ENCODE results near the gene TMTC2. TPM values are rescaled to one million over a fixed set of nuclear protein-coding genes. Genes with fewer than 3 reads are reported as not detected.

Gene TMTC2
- total and polyA plus RNA-seq, 2 donors (not counting 1 experiment from before 2014, with no cell fraction given) = 2.4 to 3.2 TPM

DNA sequence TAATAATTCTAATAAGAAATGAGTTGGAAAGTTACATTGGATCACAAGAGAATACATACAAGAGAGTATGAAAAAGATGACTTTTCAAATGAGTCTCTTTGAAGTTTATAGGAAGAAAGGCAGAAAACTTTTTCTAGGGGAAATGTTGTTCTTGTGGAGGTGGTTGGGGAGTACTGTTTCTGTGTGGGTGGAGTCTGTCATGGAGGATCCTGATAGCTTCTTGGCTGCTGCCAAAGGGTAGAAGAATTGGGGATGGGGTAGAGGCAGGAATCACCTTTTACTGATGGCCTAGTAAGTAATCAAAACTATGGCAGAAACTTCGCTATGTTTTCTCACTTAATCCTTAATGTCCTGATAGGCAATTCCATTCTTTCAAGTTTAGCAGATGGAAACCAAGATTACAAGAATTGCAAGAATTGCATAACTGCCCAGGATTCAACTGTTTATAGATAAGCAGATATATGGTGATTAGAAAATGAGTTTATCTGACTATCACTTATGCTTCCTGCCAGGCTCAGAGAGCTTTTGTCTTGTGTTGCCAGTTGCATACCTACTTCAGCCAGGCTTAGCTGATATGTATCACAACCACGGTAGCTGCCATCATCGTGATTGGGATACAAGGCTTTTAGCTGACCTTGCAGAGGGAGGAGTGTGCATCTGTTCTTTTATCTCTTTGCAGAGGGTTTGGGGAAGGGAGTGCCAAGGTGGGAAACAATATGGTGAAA, 463.9 kb downstream of the TMTC2 start:
- H3K4me3 ChIP-seq (ENCODE audit: control extremely low read depth in 1 of 5, extremely low read depth in 1 of 5, insufficient read depth in 1 of 5, low read depth in 2 of 5, low read length in 4 of 5) = no peak overlapping the region
- POLR2A ChIA-PET = no interaction called here
- H3K9me3 ChIP-seq (ENCODE audit: control extremely low read depth in 1 of 3, control insufficient read depth in 2 of 3, insufficient read depth in 1 of 3, low read length in 2 of 3) = peaks cover 0 to 1% (median 0%) of the 10 kb centered on the region in 3 donors
- Mint-ChIP-seq H3K4me1 (no peaks in the 10 kb centered on the region), H3K9me3 (ENCODE audit: insufficient read depth) (no peaks in the 10 kb centered on the region), H3K27me3 (no peaks in the 10 kb centered on the region), H3K27ac (no peak overlapping the region), H3K4me3 (no peak overlapping the region)
- H2AFZ ChIP-seq (ENCODE audit: insufficient read depth, low read depth, low read length, poor library complexity, severe bottlenecking) = no peak overlapping the region
- no peak overlapping the region for H3K9ac ChIP-seq (ENCODE audit: low read length)
- no peak overlapping the region for H3K4me2 ChIP-seq (replicated peaks; ENCODE audit: low read depth, low read length, poor library complexity, severe bottlenecking)
- no peak overlapping the region for H3K27ac ChIP-seq (ENCODE audit: low read length in 2 of 2)
- WGBS (ENCODE audit: insufficient coverage) = no CpG with 5 or more reads among the region's 3 CpGs
- no peaks in the 10 kb centered on the region for H3K79me2 ChIP-seq (ENCODE audit: control insufficient read depth, insufficient read depth, low read length)
- CTCF ChIA-PET = no interaction called here
- TF ChIP-seq, protein P1, sequence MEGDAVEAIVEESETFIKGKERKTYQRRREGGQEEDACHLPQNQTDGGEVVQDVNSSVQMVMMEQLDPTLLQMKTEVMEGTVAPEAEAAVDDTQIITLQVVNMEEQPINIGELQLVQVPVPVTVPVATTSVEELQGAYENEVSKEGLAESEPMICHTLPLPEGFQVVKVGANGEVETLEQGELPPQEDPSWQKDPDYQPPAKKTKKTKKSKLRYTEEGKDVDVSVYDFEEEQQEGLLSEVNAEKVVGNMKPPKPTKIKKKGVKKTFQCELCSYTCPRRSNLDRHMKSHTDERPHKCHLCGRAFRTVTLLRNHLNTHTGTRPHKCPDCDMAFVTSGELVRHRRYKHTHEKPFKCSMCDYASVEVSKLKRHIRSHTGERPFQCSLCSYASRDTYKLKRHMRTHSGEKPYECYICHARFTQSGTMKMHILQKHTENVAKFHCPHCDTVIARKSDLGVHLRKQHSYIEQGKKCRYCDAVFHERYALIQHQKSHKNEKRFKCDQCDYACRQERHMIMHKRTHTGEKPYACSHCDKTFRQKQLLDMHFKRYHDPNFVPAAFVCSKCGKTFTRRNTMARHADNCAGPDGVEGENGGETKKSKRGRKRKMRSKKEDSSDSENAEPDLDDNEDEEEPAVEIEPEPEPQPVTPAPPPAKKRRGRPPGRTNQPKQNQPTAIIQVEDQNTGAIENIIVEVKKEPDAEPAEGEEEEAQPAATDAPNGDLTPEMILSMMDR (IDR thresholded peaks at IDR 0.05) = no peak
- TF ChIP-seq EZH2 (IDR thresholded peaks at IDR 0.05; ENCODE audit: borderline replicate concordance, insufficient read depth, low read depth, low read length, poor library complexity, severe bottlenecking) = no peak
- no peaks in the 10 kb centered on the region for H3K27me3 ChIP-seq (replicated peaks in 1 of 4; ENCODE audit: control extremely low read depth in 1 of 4, control insufficient read depth in 3 of 4, insufficient read depth in 4 of 4, low read length in 3 of 4)
- no peaks in the 10 kb centered on the region for H4K20me1 ChIP-seq (ENCODE audit: control insufficient read depth, insufficient read depth, low read length, poor library complexity, severe bottlenecking)
- ATAC-seq (ENCODE audit: low read depth) (no peak), DNase-seq (no peak)
- no peaks in the 10 kb centered on the region for H3K4me1 ChIP-seq (ENCODE audit: control insufficient read depth in 2 of 2, insufficient read depth in 2 of 2, low read length in 2 of 2)
- intact Hi-C loops (cut with micrococcal nuclease) = no loop called here
- H3K36me3 ChIP-seq (replicated peaks in 1 of 2; ENCODE audit: control extremely low read depth in 1 of 2, control insufficient read depth in 1 of 2, extremely low read depth in 1 of 2, insufficient read depth in 2 of 2, low read length in 1 of 2) = no peaks in the 10 kb centered on the region

DNA sequence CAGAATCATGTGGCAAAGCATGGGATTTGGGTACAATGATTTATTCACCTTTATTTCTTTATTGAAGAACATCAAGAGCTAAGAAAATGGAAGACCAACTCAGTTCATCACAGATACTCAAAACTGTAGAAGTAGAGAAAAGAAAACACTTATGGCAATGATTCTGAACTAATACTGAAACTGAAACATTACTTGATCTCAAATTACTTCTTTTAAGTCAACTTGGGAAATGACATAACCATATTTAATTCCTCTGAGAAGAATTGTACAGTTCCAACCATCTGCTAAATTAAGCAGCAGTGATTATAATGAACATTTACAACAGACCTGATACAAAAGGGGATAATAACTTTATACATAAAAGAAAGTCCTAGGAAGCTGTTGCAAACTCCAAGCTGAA, 466.5 kb downstream of the TMTC2 start:
- Histone ChIP-seq H3K4me1 (ENCODE audit: control insufficient read depth in 2 of 2, insufficient read depth in 2 of 2, low read length in 2 of 2) (no peaks in the 10 kb centered on the region), H3K9me3 (ENCODE audit: control extremely low read depth in 1 of 3, control insufficient read depth in 2 of 3, insufficient read depth in 1 of 3, low read length in 2 of 3) (peaks cover 0 to 1% (median 0%) of the 10 kb centered on the region in 3 donors), H3K36me3 (replicated peaks in 1 of 2; ENCODE audit: control extremely low read depth in 1 of 2, control insufficient read depth in 1 of 2, extremely low read depth in 1 of 2, insufficient read depth in 2 of 2, low read length in 1 of 2) (no peaks in the 10 kb centered on the region), H3K9ac (ENCODE audit: low read length) (no peak overlapping the region), H4K20me1 (ENCODE audit: control insufficient read depth, insufficient read depth, low read length, poor library complexity, severe bottlenecking) (no peaks in the 10 kb centered on the region), H3K27me3 (replicated peaks in 1 of 4; ENCODE audit: control extremely low read depth in 1 of 4, control insufficient read depth in 3 of 4, insufficient read depth in 4 of 4, low read length in 3 of 4) (no peaks in the 10 kb centered on the region), H3K27ac (ENCODE audit: low read length in 2 of 2) (no peak overlapping the region), H3K4me2 (replicated peaks; ENCODE audit: low read depth, low read length, poor library complexity, severe bottlenecking) (no peak overlapping the region), H3K4me3 (ENCODE audit: control extremely low read depth in 1 of 5, extremely low read depth in 1 of 5, insufficient read depth in 1 of 5, low read depth in 2 of 5, low read length in 4 of 5) (no peak overlapping the region), H3K79me2 (ENCODE audit: control insufficient read depth, insufficient read depth, low read length) (no peaks in the 10 kb centered on the region), H2AFZ (ENCODE audit: insufficient read depth, low read depth, low read length, poor library complexity, severe bottlenecking) (no peak overlapping the region)
- TF ChIP-seq, protein P1 (IDR thresholded peaks at IDR 0.05) = no peak
- no peak for TF ChIP-seq EZH2 (IDR thresholded peaks at IDR 0.05; ENCODE audit: borderline replicate concordance, insufficient read depth, low read depth, low read length, poor library complexity, severe bottlenecking)
- ChIA-PET CTCF (no interaction called here), POLR2A (no interaction called here)
- no peaks in the 10 kb centered on the region for H3K4me1 Mint-ChIP-seq
- intact Hi-C loops (cut with micrococcal nuclease) = no loop called here
- ATAC-seq (ENCODE audit: low read depth) (no peak), DNase-seq (no peak)
- no peak overlapping the region for H3K27ac Mint-ChIP-seq
- no peak overlapping the region for H3K4me3 Mint-ChIP-seq
- H3K9me3 Mint-ChIP-seq (ENCODE audit: insufficient read depth) = no peaks in the 10 kb centered on the region
- H3K27me3 Mint-ChIP-seq = no peaks in the 10 kb centered on the region

Data from B cell (primary cell).